Activated naive CD4-positive, alpha-beta T cell treated with anti-CD3 and anti-CD28 coated beads, Interleukin-2, amount 50 U/mL, for 16 hours (primary cell): ENCODE data around the gene WEE1.

Experiments used
- DNase-seq: peaks from one replicate; pipeline ENCODE4 v3.0.0-alpha.2; 2020

WEE1 gene

DNA sequence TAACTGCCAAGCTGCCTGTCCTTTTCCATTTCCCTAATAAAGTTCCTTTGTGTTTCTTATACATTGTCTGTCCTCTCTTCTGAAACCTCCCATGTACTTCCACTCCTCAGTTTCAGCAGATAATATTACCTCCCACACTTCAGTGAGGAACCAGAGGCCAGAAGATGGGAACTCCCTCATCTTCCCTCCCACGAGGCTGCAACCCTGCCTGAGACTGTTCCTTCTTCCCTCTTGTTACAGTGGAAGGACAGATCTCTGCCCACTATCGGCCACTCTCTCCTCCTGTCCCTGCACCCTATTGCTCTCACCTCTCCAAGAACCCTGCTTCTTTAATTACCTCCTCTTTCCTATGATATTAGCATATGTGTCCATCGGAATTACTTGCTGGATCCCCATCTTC is 52.3 kb downstream of the WEE1 start:
- no peak for DNase-seq

DNA sequence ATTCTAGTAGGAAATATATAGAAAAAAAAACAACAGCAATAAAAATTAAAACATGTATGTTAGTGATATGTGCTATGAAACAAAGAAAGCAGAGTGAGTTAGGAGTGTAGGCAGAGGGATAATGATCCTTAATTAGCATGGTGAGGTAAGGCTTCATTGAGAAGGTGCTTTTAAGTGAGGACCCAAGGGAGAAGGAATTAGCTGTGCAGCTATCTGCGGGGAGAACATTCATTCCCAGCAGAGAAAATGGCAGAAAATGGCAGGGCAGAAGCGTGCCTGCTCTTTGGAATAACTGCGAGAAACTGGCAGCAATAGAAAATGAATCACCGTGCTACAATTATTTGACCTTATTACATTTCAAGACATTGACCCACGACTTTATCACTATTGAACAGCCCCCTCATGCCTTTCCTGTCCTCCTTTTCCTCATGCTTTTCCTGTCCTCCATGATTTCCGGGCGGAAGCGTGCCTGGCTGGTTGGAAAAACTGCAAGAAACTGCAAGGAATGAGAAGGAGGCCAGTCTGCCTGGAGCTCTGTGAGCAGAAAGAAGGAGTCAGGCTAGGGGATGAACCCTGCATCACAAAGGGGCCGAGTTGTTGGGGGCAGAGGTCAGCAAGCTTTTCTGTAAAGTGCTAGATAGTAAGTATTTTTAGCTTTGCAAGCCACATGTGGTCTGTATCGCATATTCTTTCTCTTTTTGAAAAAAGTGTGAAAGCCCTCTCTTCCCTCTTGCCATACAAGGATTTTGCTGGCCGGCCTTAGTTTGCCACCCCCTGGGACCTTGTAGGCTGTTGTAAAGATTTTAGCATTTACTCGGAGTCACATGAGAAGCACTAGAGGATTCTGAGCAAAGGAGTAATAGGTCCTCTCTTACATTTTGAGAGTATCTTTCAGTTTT is 53.3 kb downstream of the WEE1 start:
- no peak for DNase-seq

DNA sequence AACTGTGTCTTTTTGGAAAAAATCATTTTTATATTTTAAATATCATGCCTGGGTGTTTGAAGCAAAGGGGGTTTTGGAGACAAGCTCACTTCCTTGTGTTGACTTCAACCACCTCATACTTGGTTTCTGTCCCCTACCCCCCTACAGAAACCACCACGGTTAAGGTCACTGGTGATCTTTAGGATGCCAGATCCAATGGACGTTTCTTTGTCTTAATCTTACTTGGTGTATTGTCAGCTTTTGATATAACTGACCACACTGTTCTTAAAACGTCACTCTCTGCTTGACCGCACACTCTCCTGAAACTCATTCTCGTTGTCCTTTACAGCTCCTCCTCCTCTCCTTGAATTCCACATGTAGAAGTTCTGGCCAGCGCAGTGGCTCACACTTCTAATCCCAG is 55.6 kb downstream of the WEE1 start:
- DNase-seq = no peak

DNA sequence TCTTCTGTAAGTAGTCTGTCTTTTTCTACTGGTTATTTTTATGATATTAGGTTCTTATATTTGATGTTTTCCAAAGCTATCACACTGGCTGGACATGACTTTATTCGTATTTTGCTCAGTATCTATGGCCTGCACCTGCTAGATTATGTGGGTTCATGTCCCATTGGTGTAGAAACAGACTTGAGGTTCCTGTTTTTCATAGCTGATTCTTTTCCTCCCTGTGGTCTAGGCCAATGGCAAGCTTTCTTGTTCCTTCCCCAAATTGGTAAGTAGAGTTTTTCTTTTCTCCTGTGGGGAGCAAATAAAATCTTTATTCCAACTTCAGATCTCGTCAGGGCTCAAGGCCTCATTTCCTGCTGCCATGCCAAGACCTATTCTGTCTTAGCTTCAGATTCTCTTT is 60.2 kb downstream of the WEE1 start:
- no peak for DNase-seq

DNA sequence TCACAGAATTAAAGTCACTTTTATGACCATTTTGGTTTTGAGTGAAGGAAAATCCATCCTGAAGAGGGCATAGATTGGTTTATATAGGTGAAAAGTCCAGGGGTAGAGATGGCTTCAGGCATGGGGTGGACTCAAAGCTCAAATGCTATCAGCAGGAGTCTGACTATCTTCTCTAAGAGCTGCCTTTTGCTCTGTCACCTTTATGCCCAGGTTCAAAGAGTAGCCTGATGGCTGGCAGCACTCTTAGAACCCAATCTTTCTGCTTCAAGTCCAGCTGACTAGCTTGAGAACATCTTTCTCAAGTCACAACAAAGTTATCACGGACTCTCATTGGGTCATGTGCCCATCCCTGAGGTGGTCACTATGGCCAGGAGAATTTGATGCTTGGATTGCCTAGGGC is 63.2 kb downstream of the WEE1 start:
- DNase-seq = no peak

DNA sequence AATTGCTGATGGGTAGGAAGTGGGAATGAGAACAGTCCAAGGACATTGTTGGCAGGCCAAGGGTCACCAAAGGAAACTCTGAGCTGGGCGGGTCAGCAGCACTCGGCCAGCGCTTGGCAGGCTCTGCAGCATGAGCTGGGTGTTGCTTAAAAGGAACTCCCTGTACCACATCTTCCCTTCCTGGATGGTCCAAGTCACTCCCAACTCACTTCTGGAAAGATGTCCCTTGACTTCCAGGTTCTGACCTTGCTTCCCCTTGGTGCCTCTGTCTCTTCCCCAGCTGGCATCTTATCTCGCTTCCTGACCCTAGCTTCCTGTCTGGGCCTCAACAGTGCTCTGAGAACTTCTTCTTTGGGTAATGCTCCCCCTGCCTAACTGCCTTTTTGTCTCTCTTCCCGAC is 65.6 kb downstream of the WEE1 start:
- no peak for DNase-seq
